ENCODE data around the gene PRKCD.

The PRKCD gene

DNA sequence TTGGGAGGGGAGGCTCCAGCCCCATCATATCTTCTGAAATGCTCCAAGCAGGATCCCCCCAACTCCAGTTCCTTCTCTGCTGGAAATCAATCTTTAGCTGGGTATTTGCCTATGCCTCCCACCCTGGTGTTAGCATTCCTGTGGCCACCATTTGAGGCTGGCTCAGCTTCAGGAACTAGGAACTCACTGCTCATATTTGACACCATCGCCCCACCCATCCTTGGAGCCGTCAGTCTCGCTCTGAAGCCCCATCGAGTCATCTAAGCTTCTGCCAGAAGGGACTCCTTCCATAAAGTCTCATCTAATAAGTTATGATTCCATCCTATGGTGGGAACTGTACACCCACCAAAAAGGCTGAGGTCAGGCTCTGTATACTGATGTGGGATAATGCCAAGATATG, 26.4 kb downstream of the PRKCD start:
- H3K27ac ChIP-seq = no peak overlapping the region
- H3K4me1 ChIP-seq (ENCODE audit: control insufficient read depth in 1 of 2, insufficient read depth in 1 of 2, low read depth in 1 of 2, low read length in 1 of 2) = no peaks in the 10 kb centered on the region
- TF ChIP-seq CTCF (IDR thresholded peaks at IDR 0.05) = no peak
- H3K9me3 ChIP-seq = no peaks in the 10 kb centered on the region
- H3K4me3 ChIP-seq (ENCODE audit: low read depth in 1 of 2, low read length in 1 of 2) = no peak overlapping the region
- H3K27me3 ChIP-seq = no peaks in the 10 kb centered on the region
- peaks cover 100% of the 10 kb centered on the region for H3K36me3 ChIP-seq

DNA sequence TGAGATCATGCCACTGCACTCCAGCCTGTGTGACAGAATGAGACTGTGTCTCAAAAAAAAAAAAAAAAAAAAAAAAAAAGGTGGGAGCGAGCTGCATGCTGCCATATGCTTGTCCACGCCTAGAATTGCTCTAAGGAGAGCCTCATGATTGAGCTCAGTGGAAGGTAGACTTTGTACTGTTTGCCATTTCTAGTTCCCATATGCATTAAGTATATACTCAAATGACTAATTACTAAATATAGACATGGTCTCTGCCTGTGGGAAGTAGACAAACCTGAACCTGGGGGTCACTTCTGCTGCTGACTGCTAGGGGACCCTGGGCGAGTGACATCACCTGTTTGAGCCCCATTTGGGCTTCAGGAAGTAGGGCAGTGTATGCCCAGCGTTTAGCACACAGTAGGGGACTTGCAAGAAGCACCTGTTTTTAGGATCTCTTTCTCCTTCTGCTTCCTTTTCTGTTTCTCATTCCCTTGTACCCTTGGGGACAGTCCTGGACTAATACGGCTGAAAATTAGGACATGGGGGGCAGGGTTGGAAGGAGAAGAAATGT, 27.2 kb downstream of the PRKCD start:
- Histone ChIP-seq H3K9me3 (no peaks in the 10 kb centered on the region), H3K4me3 (ENCODE audit: low read depth in 1 of 2, low read length in 1 of 2) (no peak overlapping the region), H3K36me3 (peaks cover 100% of the 10 kb centered on the region), H3K27me3 (no peaks in the 10 kb centered on the region), H3K27ac (peak overlapping the region; percentile 33), H3K4me1 (ENCODE audit: control insufficient read depth in 1 of 2, insufficient read depth in 1 of 2, low read depth in 1 of 2, low read length in 1 of 2) (no peaks in the 10 kb centered on the region)
- no peak for TF ChIP-seq CTCF (IDR thresholded peaks at IDR 0.05)

DNA sequence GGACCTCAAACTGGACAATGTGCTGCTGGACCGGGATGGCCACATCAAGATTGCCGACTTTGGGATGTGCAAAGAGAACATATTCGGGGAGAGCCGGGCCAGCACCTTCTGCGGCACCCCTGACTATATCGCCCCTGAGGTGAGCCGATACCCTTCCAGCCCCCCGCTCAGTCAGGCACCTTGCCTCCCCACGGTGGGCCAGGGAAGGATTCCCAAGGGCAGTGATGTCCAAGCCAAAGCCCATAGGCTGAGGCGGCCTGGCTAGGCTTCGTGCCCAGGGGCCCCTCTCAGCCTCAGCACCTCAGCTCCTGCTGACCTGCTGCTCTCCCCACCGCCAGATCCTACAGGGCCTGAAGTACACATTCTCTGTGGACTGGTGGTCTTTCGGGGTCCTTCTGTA, 27.7 kb downstream of the PRKCD start:
- peaks cover 100% of the 10 kb centered on the region for H3K36me3 ChIP-seq
- H3K4me1 ChIP-seq (ENCODE audit: control insufficient read depth in 1 of 2, insufficient read depth in 1 of 2, low read depth in 1 of 2, low read length in 1 of 2) = no peaks in the 10 kb centered on the region
- no peak overlapping the region for H3K4me3 ChIP-seq (ENCODE audit: low read depth in 1 of 2, low read length in 1 of 2)
- no peaks in the 10 kb centered on the region for H3K27me3 ChIP-seq
- TF ChIP-seq CTCF (IDR thresholded peaks at IDR 0.05) = no peak
- no peaks in the 10 kb centered on the region for H3K9me3 ChIP-seq
- peak overlapping the region; percentile 33 for H3K27ac ChIP-seq

DNA sequence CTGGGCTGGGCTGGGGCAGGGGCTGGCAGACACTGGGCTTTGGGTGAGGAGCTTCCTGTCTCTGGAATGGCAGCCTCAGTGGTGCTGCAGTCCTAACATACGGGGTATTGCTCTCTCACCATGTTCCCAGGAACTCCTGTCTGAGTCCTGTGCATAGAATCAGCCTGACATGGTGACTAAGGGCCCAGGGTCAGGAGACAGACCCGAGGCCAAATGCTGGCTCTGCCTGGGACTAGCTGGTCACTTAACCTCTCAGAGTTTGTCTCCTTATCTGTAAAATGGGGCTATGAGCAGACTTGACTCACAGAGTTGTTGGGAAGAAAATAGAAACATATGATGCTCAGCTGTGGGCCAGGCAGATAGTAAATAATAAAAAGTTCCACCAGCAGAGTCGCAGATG, 28.3 kb downstream of the PRKCD start:
- Histone ChIP-seq H3K27me3 (no peaks in the 10 kb centered on the region), H3K9me3 (no peaks in the 10 kb centered on the region), H3K4me3 (ENCODE audit: low read depth in 1 of 2, low read length in 1 of 2) (no peak overlapping the region), H3K36me3 (peaks cover 100% of the 10 kb centered on the region), H3K27ac (peak overlapping the region; percentile 33), H3K4me1 (ENCODE audit: control insufficient read depth in 1 of 2, insufficient read depth in 1 of 2, low read depth in 1 of 2, low read length in 1 of 2) (no peaks in the 10 kb centered on the region)
- no peak for TF ChIP-seq CTCF (IDR thresholded peaks at IDR 0.05)

GRCh38 chr3:53190659-53191058, 29.6 kb downstream of the PRKCD start:
- H3K4me3 ChIP-seq (ENCODE audit: low read depth in 1 of 2, low read length in 1 of 2) = no peak overlapping the region
- peak overlapping the region; percentile 45 for H3K27ac ChIP-seq
- H3K4me1 ChIP-seq (ENCODE audit: control insufficient read depth in 1 of 2, insufficient read depth in 1 of 2, low read depth in 1 of 2, low read length in 1 of 2) = peaks cover 3 to 7% of the 10 kb centered on the region in 2 experiments
- no peak for TF ChIP-seq CTCF (IDR thresholded peaks at IDR 0.05)
- H3K36me3 ChIP-seq = peaks cover 100% of the 10 kb centered on the region
- no peaks in the 10 kb centered on the region for H3K27me3 ChIP-seq
- no peaks in the 10 kb centered on the region for H3K9me3 ChIP-seq

Data from neutrophil (primary cell).